Activated effector memory CD4-positive, alpha-beta T cell treated with Interleukin-2 at 50 U/mL for 16 hours (primary cell): Measurements from ENCODE around the gene ZC2HC1B.
"Not testable (repeated sequence)": the region's sequence is repeated elsewhere in the genome, so short reads cannot be mapped to it uniquely, and the experiment has no call there.

Experiments
- DNase-seq: peaks from one replicate; pipeline ENCODE4 v3.0.0-alpha.2; 2020

Gene ZC2HC1B, protein sequence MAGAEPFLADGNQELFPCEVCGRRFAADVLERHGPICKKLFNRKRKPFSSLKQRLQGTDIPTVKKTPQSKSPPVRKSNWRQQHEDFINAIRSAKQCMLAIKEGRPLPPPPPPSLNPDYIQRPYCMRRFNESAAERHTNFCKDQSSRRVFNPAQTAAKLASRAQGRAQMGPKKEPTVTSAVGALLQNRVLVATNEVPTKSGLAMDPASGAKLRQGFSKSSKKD

DNA sequence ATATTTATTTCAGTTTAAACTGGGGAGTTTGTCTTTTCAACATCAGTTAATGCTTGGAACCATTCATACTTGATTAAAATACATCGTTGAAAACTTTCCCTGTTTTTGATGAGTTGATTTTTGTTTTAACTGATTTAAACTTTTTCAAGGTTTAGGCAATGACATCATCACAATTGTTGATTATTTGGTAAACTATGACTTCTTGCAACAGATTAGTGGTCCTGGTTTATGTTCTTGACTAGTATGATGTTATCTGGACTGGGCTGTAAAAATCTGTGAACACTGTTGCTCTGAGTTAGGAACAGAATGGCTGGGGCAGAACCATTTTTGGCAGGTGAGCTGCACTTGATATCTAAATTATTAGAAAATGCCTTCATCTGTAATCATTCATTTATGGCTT, at the start of gene ZC2HC1B:
Gene ZC2HC1B (plus strand): TSS at position 241 of the 400 bp plus-strand sequence. CDS start 66 bp downstream, at position 307.
- no peak for DNase-seq

GRCh38 chr6:143817621-143818020, 46.7 kb upstream of the ZC2HC1B start:
- DNase-seq: no peak

DNA sequence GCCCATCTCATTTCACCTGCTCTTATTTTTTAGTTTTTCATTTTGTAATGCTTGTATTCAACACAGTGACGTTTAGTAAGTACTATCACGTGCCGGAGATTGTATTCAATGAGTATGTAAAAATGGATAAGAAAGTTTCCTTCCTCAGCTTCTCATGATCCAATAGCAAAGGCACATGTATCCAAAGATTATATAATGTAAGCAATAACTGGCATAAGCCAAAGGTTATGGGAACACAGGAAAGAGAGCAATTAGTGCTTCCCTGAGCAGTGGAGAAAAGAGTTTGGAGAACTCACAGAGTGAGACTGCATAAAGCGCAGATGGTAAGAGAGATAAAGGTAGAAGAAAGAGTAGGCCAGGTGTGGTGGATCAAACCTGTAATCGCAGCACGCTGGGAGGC, 42.9 kb upstream of the ZC2HC1B start:
- no peak for DNase-seq

- no peak for DNase-seq
These were observed 41.7 kb upstream of the ZC2HC1B start for GRCh38 chr6:143822584-143823024.

DNA sequence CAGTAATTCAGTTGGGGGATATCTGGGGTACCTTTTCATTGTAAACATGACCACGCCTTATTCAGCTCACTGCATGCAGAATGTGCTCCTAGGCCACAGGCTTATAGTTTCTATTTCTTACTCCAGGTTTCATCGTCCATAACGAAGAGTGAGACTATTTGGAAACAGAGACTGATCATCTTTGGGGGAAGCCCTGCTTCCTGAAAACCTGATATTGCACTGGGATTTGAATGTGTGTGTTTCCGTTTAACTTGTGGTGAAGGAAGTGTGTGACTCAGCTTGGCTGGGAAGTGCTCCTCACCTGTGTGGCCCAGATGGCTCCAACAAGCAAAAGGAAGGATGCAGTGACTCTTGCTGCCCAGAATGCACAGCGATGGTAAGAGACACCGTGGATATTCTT, 40.7 kb upstream of the ZC2HC1B start:
- DNase-seq: no peak

GRCh38 chr6:143828572-143828971, 35.7 kb upstream of the ZC2HC1B start:
- no peak for DNase-seq

- DNase-seq: no peak
These were observed 28.1 kb upstream of the ZC2HC1B start for GRCh38 chr6:143836150-143836549.

DNA sequence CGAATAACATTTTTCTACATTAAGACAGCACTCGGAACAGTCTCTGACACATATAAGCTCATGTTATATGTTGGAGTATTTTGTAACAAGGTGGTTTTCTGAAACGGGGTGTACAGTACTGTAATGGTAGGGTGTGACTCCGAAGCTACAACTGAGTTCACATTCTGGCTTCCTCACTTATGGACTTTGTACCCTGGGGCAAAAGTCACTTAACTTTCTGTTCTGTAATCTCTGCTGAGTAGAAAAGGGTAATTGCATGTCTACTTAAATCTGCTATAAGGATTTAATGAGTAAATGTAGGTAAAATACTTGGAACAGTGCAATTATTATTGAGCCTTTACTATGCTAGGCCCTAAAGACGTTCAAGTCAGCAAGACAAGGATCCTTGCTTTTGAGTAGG, 25.9 kb upstream of the ZC2HC1B start:
- DNase-seq: no peak

- no peak for DNase-seq
These were observed 25.1 kb upstream of the ZC2HC1B start for GRCh38 chr6:143839196-143839595.

- DNase-seq: no peak
These were observed 23.5 kb upstream of the ZC2HC1B start for GRCh38 chr6:143840595-143841265.

DNA sequence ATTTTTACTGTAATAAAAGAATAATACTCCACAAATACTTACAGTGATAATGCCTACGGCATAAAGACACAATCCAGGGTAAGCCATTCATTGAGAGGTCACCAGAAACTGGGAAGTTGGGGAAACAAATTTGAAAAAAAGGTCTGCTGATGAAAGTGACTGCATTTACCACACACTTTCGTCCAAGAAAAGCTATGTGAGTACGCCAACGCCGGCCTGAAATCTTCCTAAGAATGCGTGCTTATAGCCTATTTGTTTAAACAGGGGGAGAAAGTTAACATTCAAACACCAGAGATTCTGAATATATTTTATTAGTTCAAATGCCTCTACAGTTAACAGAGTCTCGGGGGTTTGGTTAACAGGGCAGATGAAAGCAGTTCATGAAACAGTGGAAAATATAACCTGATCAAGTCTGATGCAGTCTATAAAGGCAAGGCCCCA, 21.8 kb upstream of the ZC2HC1B start:
- DNase-seq: no peak

- DNase-seq: peak; percentile 83
These were observed 21.2 kb upstream of the ZC2HC1B start, which contains the start of gene LTV1 for GRCh38 chr6:143842902-143843676. Gene LTV1, plus strand, starts transcription at chr6:143843338. Its CDS starts 140 bp downstream, at chr6:143843478.

DNA sequence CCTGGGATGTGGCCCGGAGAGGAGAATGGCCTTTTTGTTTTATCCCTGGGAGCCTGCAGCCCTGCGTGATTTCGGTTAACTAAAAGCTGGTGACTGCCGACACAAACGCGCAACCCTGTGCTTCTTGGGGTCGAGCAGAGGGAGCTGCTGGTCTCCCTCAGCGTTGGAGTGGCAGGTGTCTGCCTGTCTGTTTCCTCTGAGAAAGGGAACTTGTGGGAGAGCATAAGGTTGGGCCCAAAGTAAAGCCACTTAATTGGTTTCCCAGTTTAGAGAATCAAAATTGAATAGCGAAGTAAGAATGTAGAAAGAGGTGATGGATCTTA, 20.6 kb upstream of the ZC2HC1B start:
- DNase-seq: no peak

- DNase-seq: no peak
These were observed 20.3 kb upstream of the ZC2HC1B start for GRCh38 chr6:143844006-143844405.

- DNase-seq: no peak
These were observed 19.2 kb upstream of the ZC2HC1B start for GRCh38 chr6:143845033-143845432.

DNA sequence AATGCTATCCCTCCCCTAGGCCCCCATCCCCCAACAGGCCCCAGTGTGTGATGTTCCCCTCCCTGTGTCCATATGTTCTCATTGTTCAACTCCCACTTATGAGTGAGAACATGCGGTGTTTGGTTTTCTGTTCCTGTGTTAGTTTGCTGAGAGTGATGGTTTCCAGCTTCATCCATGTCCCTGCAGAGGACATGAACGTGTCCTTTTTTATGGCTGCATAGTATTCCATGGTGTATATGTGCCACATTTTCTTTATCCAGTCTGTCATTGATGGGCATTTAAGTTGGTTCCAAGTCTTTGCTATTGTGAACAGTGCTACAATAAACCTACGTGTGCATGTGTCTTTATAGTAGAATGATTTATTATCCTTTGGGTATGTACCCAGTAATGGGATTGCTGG, 12.6 kb upstream of the ZC2HC1B start:
- not testable (repeated sequence) for DNase-seq

GRCh38 chr6:143855057-143855456, 9.2 kb upstream of the ZC2HC1B start:
- DNase-seq: not testable (repeated sequence)

- DNase-seq: not testable (repeated sequence)
These were observed 7.5 kb upstream of the ZC2HC1B start for GRCh38 chr6:143856762-143857161.

- DNase-seq: no peak
These were observed 6.6 kb upstream of the ZC2HC1B start for GRCh38 chr6:143857651-143858050.

DNA sequence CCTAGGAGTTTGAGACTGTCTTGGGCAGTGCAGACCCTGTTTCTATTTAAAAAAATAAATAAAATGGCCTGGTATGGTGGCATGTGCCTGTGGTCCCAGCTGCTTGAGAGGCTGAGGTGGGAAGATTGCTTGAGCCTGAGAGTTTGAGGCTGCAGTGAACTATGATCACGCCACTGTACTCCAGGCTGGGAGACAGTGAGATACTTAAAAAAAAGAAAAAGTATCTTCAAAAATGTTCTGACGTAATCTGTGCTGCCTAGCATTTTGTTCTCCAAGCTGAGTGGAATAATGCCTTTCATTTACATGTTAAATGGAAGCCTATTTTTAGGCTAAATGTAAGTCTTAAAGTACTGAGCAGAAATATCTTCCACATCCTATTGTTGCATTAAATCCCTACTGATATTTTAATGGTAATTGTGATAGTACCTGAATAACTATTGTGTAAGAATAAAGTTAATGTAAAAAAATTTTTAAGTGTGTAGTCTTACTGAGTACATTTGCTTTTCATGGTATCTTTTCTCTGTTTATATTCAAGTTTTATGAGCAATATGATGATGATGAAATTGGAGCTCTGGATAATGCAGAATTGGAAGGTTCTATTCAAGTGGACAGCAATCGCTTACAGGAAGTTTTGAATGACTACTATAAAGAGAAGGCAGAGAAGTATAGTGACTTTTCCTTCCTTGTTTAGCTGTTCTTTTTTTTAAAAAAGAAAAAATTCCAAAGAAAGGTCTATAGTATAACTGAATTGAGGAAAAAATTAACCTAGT, 4.2 kb upstream of the ZC2HC1B start:
- DNase-seq: no peak

DNA sequence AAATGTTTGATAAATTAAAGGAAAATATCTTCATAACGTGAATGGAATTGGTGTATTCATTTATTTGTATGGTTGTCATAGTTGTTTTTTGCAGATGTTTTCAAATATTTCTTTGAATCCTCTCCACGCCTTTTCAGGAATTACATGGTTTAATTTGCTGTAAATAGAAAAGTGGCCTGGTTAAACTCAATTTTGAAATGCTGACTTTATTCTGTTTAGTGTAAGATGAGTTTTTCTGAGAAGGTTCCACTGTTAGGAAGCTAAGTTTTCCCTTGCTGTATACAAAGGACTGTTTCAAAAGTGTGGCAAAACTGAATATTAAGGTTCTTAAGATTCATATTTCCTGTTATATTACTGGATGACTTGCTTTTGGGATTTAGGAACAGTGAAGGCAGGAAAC, 503 bp upstream of the ZC2HC1B start:
- DNase-seq: no peak

DNA sequence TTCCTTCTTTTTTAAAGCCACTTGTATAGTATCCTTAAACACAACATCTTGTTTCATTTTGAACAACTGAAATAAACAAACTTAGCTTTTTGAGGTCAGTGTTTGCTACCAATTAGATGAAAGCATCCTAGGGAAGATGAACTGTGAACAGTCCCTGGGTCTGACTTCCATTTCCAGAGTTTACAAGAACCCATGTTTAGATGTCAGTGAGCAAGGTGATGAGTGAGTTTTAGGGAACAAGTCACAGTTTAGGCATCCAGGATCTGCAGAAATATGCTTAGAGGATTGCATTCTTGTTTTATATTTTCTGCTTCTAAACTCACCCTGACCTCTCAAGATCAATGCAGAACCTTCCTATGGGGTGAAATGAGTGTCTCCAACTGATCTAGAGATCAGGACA, 3.0 kb downstream of the ZC2HC1B start:
- DNase-seq: no peak

- DNase-seq: not testable (repeated sequence)
These were observed 4.5 kb downstream of the ZC2HC1B start for GRCh38 chr6:143868808-143869207.
